Measurements from ENCODE around the gene MRGPRE.

Gene MRGPRE

DNA sequence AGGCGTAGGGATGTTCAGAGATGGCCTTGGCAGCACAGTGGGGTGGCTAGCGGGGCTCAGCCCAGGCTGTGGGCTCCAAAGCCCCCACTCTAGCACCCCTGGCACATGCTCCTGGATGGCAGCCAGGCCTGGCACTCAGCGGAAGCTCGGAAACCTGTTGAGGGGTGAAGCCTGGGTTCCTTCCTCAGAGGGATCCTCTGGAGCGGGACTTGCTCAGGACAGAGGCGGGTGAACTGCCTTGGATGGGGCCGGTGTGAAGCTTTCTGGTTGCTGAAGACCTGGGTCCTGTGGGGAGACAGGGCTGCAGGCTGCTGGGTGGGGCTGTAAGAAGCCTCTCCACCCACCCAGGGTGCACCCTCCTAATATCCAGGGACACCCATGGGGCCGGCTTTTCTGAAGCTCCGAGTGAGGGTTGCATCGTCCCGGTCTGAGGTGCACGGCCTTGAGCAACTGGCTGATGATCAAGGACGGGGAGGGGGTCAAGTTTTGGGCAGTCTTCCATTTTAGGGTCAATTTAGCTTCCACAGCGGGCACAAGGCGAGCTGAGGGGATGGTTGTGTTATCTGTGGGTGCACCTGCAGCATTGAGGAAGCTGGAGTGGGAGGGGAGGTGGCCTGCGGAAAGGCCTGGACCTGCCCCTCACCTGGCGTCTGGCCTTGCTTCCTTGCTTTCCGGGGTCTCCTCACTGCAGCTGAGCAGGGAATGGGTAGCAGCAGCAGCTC, 5.2 kb downstream of the MRGPRE start:
- DNase-seq (ENCODE audit: low spot score): no peak

DNA sequence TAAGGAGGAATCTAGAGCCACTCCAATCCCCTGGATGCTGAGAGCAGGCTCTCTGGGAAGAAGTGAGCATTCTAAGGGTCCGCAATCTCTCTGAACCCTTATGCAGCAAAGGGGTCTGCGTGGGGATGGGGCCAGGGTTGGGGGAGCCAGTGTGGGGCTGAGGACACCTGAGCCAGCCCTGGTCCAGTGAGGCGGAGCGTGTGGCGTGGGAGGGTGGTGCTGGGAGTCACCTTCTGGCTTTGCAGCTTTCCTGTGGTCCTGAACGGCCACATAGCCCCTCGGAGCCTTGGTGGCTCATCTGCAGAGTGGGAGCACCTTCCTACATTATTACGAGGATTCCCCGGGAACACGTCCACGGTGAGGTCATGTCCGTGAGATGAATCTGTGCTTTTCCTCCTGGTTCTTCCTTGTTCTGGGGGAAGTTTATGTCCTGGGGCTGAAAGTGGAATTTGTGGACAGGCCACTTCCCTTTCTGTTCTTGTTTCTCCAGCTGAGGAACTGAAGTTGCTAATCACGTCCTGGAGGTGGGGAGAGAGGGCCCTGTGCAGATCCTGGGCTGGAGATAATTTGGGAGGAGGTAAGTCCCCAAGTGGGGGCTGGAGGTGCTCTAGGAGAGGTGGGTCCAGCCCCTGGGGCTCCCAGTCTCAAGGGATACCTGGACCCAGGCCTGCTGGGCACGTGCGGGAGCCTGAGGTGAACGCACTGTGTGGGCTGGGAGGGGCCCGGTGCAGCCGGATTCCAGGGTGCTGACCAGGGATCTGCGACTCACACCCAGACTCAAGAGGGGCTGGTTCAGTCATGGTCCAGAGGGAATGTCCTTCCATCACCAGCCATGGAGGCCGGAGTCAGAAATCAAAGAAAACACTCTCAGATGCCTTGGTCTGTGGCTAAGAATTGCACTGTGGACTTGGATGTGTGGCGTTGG, 6.1 kb downstream of the MRGPRE start:
- DNase-seq (ENCODE audit: low spot score): peak; percentile 7

DNA sequence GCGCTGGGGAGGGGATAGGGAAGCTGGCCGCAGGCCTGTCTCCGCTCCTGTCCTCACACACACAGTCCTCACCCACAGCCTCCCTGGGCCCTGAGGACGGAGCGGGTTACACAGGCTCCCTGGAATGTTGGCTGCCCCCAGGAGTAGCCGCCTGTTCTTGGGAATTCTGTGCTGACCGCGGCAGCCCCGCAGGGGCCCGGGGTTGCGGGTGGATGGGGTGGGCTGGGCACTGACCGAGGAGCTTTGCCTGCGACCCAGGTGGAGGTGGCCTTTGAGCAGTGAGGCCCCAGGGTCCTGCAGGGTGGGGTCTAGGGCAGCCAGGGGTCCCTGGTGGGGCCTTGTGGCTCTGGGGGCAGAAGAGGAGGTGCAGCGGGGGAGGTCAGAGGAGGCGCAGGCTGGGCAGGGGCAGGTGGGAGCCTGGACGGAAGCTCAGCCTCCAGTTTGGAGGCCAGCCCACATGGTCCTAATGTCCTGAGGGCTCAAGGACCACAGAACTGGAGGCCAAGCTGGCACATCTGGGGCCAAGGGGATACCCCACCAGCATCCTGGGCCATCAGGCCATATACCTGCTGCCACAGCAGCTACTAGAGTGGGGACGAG, 7.0 kb downstream of the MRGPRE start:
- DNase-seq (ENCODE audit: low spot score): peak; percentile 26

DNA sequence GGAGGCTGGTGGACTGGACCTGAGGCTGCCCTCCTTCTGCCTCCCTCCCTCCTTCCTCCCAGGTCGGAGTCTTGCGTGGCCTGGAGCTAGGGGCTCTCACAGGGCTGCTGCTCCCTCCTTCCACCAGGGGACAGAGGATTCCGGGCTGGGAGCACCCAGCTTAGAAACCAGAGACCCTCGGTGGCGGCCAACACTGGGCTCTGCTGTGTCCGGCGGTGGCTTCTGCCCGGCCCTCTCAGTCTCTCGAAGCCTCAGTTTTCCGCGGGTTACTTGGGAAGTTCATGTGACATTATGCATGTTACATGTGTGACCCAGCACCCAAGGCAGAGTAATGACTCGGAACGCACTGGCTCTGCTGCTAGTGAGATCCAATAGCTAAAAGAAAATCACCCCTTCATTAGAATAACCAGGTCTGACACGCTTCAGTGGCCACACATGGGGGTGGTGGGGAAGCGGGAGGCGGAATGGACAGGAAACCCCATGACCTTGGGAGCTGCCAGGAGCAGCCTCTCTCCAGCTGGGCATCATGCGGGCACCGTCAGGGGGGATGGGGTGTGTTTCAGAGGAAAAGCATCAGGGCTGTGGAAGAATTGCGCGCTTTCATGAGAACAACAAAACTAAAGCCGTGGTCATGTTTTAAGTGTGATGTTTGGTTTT, 7.7 kb downstream of the MRGPRE start:
- DNase-seq (ENCODE audit: low spot score): peak; percentile 43

DNA sequence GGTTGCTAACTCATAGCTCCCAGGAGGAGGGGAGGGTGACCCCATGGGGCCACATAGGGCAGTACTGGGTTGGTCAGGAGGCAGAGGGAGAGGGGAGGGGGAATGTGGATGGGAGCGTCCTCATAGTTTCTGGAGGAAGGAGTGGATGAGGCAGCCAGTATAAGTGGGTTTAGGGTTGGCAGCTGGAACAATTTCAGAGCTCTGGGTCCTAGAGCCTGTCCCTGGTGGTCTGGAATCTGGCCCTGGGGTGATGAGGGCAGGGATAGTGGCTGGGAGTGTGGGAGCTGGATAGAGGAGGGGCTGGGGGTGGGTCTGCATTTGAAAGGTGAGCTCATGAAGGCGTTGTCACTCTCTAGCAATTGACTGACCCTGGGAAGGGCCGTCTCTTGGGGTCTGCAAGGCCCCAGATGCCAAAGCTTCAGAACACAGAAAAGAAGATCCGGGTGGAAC, 8.3 kb downstream of the MRGPRE start:
- DNase-seq (ENCODE audit: low spot score): peak; percentile 41

DNA sequence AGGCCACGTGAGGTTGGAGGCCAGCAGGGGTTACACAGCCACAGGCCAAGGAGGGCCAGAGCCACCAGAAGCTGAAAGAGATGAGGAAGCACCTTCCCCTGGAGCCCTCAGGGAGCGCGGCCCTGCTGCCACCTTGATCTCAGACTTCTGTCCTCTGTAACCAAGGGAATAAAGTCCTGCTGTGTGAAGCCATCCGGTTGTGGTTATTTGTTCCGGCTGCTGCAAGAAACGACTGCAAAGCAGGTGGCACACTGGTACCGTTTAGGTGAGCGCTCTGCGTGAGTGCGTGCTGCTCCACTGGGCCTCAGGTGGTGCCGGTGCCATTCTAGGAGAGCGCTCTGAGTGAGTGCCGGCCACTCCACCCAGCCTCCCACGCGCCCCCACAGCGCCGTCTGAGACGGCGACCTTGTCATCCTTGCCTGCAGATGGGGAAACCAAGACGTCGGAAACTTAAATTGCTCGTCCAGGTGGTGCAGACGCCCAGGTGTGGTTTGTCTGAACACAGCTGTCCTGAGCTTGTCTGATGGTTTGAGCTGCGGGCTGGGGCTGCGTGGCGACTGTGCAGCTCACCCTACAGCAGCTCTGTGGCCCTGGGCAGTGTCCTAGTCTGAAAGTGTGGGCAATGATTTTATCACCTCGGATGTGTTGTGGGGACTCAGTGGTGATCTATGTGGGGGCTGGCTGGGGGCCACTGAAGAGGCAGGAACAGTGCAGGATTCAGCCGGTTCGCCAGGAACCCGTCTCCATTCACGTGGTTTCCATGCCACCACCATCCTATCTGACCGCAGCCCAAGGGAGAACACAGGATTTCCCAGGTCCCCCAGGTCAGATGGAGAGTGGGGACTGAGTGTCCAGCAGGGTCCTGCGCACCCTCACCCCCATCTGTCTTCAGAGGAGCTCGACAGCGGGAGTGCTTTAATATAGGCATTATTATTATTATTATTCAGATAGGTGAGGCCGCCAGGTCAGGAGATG, 9.0 kb downstream of the MRGPRE start:
- DNase-seq (ENCODE audit: low spot score): peak; percentile 6

DNA sequence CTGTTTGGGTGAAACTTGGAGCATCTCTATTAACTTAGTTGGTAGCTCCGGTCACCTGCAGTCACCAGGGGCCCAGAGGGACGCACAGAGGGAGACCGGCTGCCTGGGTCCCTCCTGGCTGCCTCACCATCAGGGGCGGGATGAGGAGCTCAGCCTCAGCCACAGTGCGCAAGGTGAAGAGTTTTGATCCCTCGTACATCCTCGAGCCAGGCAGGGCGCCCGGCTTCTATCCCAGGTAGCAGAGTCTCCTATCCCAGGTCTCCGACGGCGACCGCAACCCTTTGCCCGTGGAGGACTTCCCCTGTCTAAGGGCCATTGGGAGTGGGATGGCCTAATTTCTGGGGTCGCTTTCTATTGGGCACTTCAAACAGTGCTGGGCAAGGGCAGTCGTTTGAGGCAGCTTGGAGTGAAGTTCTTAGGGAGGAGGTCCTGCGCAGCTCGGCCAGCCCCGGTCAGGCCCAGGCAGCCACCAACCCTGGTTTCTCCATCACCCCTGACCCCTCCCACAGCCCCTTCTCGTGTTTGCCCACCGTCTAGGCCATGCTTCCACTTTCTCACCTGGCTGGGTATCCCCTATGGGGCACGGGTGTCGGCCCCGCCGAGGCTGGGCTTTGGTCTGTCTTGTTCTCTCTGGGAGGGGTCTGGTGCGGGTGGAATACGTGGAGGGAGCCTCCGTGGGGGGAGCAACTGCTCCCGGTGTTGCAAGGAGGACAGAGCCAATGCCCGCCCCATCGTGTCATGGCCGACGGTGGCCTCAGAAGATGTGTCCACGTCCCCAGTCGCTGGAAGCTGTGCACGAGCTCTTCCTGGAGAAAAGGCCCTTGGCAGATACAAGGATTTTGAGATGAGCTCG, 10.0 kb downstream of the MRGPRE start:
- peak; percentile 6 for DNase-seq (ENCODE audit: low spot score)

DNA sequence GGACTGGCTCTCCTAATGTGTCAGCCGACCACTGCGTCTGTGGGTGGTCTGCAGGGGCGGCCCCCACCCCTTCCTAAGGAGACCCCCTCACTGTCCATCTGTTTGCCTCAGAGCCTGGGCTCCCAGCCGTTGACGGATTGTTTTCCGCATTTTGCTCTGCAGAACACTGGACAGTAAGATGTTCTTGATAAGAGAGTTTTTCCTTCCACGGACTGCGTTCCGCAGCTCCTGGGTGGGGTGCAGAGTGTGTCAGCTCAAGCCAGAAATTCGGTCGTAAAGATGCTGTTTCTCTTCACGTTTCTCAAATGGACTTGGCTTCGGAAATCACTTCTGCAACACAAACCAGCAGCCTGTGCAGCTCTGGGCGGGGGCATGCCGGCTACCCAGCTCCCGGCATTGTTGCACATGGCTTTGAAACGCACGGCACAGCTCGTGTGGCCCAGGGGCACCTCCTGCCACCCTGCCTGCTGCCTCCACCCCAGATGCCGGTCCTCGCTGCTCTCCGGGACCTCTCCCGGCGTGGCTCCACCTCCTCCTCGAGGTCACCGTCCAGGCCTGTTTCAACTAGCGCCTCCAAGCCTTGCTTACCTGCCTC, 10.7 kb downstream of the MRGPRE start:
- no peak for DNase-seq (ENCODE audit: low spot score)

DNA sequence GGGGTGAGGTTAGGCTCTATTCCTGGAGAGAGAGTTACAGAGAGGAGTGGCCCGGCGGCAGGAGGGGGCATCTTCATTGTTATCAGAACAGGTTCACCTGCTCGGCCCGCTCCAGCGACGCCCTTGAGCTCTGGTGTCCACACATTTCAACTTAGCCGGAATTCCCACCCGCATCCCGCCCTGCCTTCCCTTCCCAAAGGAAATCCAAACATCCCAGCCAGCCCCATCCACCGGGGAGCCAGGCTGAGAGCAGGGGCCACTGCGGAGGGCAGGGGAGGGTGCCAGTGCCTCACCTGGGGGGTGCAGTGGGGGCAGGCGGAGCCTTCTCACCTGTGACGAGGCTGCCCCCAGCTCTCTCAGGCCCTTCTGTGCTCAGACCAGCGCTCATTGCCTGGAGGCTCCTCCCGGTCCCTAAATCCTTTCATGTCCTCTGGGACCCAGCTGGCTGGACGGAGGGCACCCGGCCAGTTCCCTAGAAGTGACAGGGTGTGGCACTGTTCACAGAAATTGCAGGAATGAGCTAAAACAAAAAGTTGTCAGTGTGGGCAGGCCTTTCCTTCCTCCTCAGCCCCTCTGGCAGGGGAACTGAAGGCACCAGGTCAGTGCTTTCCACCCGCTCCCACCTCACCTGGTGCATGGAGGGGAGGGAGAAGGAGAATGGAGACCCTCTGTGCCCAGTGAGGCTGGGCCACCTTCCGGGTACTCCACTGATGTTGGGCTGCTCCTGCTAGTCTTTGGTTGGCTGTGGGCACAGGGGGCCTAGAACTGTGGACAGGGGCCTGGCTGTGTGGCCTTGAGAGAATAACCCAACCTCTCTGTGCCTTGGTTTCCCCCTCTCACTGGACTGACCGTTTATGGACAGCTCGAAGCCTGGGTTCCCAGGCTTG, 11.5 kb downstream of the MRGPRE start:
- DNase-seq (ENCODE audit: low spot score): peak; percentile 14

DNA sequence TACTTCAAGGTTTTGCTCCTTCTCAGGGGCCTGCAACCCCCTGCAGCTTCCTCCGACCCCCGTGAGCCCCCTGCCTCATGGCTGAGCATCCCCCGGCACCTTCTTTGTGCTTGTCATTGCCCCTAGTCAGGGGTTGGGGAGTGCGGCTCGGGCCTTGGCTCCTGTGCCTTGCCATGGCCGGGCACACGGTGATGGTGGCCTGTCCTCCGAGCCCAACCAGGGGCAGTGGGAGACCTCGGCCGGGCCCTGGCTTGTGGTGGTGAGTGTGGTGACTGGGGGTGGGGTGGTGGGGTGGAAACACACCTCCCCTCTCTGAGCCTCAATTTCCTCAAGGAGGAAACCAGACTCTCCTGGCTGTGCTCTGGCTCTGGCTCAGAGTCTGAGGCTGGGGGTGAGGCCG, 12.1 kb downstream of the MRGPRE start:
- DNase-seq (ENCODE audit: low spot score): no peak

DNA sequence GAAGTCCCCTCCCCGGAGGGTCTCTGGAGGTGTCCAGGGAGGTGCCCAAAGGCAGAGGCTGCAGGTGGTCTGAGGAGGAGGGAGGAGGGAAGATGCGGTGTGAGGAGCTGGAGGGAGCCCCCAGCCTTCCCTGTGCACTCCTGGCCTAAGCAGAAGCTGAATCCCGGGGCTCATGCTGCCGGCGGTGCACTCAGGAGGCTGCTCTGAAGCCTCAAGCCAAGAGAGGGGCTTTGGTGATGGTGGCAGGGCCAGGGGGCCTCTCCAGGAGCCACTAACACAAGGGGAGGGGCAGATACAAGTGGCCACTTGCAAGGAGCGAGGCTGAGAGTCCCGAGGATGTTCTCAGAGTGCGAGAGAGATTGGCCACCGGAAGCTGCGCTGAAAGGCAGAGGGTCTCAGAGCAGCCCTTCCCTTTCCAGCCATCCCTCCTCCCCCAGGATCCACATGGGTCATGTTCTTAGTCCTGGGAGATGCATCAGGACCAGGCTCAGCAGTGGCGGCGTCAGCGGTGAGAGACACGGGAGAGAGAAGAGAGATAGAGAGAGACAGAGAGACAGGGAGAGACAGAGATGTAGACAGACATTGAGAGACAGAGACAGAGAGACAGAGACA, 12.8 kb downstream of the MRGPRE start:
- no peak for DNase-seq (ENCODE audit: low spot score)

DNA sequence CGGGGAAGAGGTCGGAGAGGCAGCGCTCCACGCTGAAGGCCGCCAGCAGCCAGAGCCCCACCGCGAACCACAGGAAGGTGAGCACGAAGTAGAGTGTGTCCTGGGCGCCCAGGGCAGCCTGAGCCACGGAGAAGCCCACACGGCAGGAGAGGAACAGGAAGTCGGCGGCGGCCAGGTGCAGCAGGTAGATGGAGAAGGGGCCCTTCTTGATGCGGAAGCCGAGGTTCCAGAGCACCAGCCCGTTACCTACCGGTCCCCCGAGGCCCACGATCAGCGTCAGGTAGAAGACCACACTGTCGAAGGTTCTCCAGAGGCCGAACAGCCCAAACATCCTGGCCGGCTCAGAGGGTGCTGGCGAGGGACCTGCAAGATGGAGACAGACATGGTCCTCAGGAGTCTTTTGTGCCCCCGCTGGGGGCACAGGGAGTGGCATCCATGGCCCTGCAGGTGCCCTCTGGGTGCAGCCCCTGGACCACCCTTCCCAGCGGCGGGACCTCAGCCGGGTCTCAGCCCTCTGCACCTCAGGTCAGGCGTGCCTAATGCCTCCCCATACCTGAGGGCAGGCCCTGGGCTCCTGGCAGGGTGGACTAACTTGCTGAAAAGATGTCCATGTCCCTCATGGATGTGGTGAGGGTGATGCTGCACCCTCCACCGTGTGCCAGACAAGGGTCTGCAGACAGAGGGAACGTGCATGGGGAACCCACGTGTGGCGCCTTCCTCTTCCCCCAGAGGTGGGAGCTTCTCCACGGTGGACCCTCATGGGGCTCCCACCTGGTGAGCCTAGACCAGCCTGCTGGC, 13.5 kb downstream of the MRGPRE start, which contains the start of gene MRGPRG:
Gene MRGPRG (minus strand): TSS at position 331 of the 798 bp plus-strand sequence. CDS start 0 bp downstream, at position 331.
- peak; percentile 8 for DNase-seq (ENCODE audit: low spot score)

DNA sequence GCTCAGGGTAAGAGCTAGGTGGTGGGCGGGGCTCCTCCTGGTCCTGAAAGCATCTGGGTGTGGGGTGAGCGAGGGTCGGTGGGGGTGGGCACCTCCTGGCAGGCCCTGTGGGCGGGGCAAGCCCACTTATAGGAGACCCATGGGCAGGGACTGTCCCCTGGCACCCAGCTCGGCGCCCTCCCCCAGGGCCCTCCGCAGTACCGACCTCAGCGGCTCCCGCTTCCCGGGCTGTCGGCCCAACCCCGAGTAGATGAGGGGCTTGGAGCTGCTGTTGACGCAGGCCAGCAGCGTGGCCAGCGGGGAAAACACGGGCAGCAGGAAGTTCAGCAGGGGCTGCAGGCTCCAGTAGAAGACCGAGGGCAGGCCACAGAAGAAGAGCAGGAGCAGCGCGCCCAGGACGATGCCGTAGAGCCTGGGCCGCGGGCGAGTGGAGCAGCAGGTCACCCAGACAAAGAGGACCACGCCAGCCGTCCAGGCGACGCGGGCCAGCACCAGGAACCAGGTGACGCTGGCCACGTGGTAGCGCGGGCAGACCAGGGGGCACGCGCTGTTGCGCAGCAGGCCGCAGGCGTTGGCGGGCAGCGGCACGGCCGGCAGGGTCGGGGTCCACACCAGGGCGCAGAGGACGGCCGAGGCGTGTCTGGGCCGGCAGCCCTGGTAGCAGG, 14.3 kb downstream of the MRGPRE start:
- DNase-seq (ENCODE audit: low spot score): peak; percentile 15

DNA sequence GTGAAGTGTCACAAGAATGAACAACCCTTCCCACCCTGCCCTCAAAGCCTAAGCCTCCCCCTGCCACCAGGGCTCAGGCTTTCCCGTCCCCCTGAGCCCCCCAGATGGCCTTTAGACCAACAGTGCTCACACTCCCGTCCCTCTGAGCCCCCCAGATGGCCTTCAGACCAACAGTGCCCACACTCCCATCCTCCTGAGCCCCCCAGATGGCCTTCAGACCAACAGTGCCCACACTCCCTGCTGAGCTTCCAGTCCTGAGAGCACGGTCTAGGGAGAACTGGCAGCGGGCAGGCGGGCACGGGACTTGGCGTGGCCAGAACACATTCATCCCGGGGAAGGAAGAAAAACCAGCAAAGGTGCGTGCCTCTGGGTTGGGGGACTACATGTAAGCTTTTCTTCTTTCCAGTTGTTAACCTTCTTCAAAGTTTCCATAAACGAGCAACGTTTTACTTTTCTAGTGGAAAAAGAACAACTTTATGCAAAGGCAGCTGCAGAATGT, 16.1 kb downstream of the MRGPRE start:
- no peak for DNase-seq (ENCODE audit: low spot score)

DNA sequence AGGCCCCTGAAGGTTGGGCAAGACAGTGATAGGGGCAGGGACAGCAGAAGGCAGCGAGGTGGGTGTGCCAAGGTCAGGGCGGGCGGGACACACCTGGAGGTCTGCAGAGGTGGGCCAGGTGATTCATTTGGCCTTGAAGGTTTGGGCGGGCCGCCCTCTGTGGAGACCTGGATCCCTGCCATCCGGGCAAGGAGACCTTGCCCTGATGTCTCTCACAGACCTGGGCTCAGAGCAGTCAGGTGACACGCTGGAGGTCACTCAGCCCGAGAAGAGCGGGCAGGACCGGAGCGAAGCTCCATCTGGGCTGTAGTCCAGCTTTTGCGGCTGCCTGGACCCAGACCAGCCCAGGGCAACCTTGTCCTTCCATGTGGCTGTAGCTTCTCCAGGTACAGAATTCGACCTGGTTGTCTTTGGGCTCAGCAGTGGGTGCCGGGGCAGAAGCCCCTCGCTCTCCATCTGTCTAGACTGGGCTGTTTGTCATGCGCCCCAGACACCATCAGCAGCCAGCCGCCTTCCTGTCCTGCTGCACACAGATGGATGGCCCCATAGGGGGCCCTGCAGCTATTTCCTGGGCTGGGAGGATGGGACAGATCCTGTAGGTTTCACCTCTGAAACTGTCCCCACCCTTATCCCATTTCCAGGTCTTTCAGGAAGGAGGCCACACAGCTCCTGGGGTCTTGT, 16.7 kb downstream of the MRGPRE start:
- no peak for DNase-seq (ENCODE audit: low spot score)

DNA sequence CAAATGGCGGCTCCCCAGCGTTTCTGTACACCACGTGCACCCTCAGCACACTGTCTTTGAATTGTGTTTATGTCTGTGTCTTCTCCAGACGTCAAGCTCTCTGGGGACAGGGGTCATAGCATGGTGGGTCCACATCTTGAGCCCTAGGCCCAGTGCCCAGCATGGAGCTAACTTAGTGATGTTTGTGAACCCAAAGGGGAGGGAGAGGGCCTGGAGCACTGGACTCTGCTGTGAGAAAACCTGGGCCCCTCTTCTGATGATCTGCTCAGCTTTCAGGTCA, 17.9 kb downstream of the MRGPRE start:
- no peak for DNase-seq (ENCODE audit: low spot score)

All from iPS-NIHi11 (cell line).